Right atrium auricular region (tissue), 2 donors: Measurements from ENCODE around the gene TROAP. TPM values are rescaled to one million over a fixed set of nuclear protein-coding genes. Genes with fewer than 3 reads are reported as not detected.
A peak's percentile ranks its signal among the peaks of the same experiment; 100 is the strongest.

Experiments used
- DNase-seq: peaks from one replicate; pipeline ENCODE4 v3.0.0-alpha.2; 2019; ENCODE audit warnings: low spot score
- H3K27ac ChIP-seq, 2 donors: fragments of 200-600 bp; sonication (generic); 1 replicate in 1 of 2; 2 replicates in 1 of 2; pipeline ENCODE4 v1.5.1; 2016 to 2019
- H3K27me3 ChIP-seq, 2 donors: fragments of 200-600 bp; sonication (generic); one replicate each; pipeline versions ENCODE4 v1.5.1 to v1.6.0; 2017 to 2019
- H3K36me3 ChIP-seq: fragments of 200-600 bp; sonication (generic); one replicate; pipeline ENCODE4 v1.5.1; 2016
- H3K4me1 ChIP-seq, 2 donors: fragments of 200-600 bp; sonication (generic); one replicate each; pipeline versions ENCODE4 v1.5.1 to v1.6.0; 2017 to 2019
- H3K4me3 ChIP-seq, 2 donors: fragments of 200-600 bp; sonication (generic); 1 replicate in 1 of 2; 2 replicates in 1 of 2; pipeline ENCODE4 v1.5.1; 2017 to 2019; ENCODE audit warnings: mild to moderate bottlenecking in 1 of 2, moderate library complexity in 1 of 2
- H3K9me3 ChIP-seq, 2 donors: fragments of 200-600 bp; sonication (generic); one replicate each; pipeline ENCODE4 v1.5.1; 2019
- CTCF ChIP-seq, 2 donors: fragments of 200-600 bp; sonication (generic); IDR thresholded peaks; one replicate each; pipeline ENCODE4 v1.5.1; 2019; ENCODE audit warnings: antibody characterized with exemption in 2 of 2
- total RNA-seq, 2 donors: library from RNA; depleted of rRNA; stranded (reverse); fragments of >200 nt; gene quantifications; one replicate each; pipeline ENCODE4 v1.1.0, GENCODE V29; 2016

The TROAP gene
- total RNA-seq, 2 donors from 2014 or later, result 0.48 TPM; not detected in 1

GRCh38 chr12:49367381-49368239, 44.6 kb downstream of the TROAP start, which contains the start of gene SPATS2:
Gene SPATS2, plus strand, starts transcription at chr12:49367462. Its CDS starts 93,551 bp downstream, at chr12:49461013.
- DNase-seq, result peak; percentile 92
- H3K4me1 ChIP-seq, result peaks cover 0 to 28% of the 10 kb centered on the region in 2 donors
- no peaks in the 10 kb centered on the region for H3K9me3 ChIP-seq
- no peak for TF ChIP-seq CTCF (IDR thresholded peaks at IDR 0.05)
- peak within 1 kb of the TSS; percentile 95 to 99 for H3K27ac ChIP-seq
- H3K4me3 ChIP-seq, result peak within 1 kb of the TSS; percentile 84 to 91
- no peaks in the 10 kb centered on the region for H3K36me3 ChIP-seq
- H3K27me3 ChIP-seq, result no peaks in the 10 kb centered on the region

- H3K9me3 ChIP-seq, result no peaks in the 10 kb centered on the region
- H3K4me1 ChIP-seq, result peaks cover 0 to 28% of the 10 kb centered on the region in 2 donors
- peak overlapping the region; percentile 95 to 99 for H3K27ac ChIP-seq
- no peaks in the 10 kb centered on the region for H3K27me3 ChIP-seq
- H3K36me3 ChIP-seq, result no peaks in the 10 kb centered on the region
- TF ChIP-seq CTCF (IDR thresholded peaks at IDR 0.05), result no peak
- DNase-seq, result no peak
- H3K4me3 ChIP-seq, result peak overlapping the region; percentile 84 to 91
Measured at GRCh38 chr12:49368240-49368600, 45.2 kb downstream of the TROAP start.

GRCh38 chr12:49369411-49370145, 46.5 kb downstream of the TROAP start:
- no peaks in the 10 kb centered on the region for H3K36me3 ChIP-seq
- H3K9me3 ChIP-seq, result no peaks in the 10 kb centered on the region
- H3K4me3 ChIP-seq, result no peak overlapping the region
- TF ChIP-seq CTCF (IDR thresholded peaks at IDR 0.05), result peak; percentile 20 to 46
- H3K27me3 ChIP-seq, result no peaks in the 10 kb centered on the region
- no peak for DNase-seq
- H3K27ac ChIP-seq, result peak overlapping the region; percentile 38 to 45
- H3K4me1 ChIP-seq, result peaks cover 0 to 28% of the 10 kb centered on the region in 2 donors

GRCh38 chr12:49370539-49370938, 47.5 kb downstream of the TROAP start:
- H3K4me3 ChIP-seq, result no peak overlapping the region
- no peaks in the 10 kb centered on the region for H3K27me3 ChIP-seq
- H3K27ac ChIP-seq, result no peak overlapping the region
- no peak for DNase-seq
- no peak for TF ChIP-seq CTCF (IDR thresholded peaks at IDR 0.05)
- H3K36me3 ChIP-seq, result no peaks in the 10 kb centered on the region
- peaks cover 0 to 27% of the 10 kb centered on the region in 2 donors for H3K4me1 ChIP-seq
- H3K9me3 ChIP-seq, result no peaks in the 10 kb centered on the region

- TF ChIP-seq CTCF (IDR thresholded peaks at IDR 0.05), result no peak
- Histone ChIP-seq H3K27ac (no peak overlapping the region), H3K27me3 (no peaks in the 10 kb centered on the region), H3K36me3 (no peaks in the 10 kb centered on the region), H3K4me1 (no peaks in the 10 kb centered on the region), H3K9me3 (no peaks in the 10 kb centered on the region), H3K4me3 (no peak overlapping the region)
- no peak for DNase-seq
Measured at GRCh38 chr12:49375406-49375805, 52.4 kb downstream of the TROAP start.
